ENCODE data around the gene FOXP1.

GRCh38 chr3:71127844-71128243 is 455.7 kb downstream of the FOXP1 start:
- TF ChIP-seq NFYB (CRISPR knock-in tag; IDR thresholded peaks at IDR 0.05) (no peak), MAFK (conservative IDR thresholded peaks at IDR 0.05 in 1 of 2, IDR thresholded peaks at IDR 0.05 in 1 of 2; ENCODE audit: low read length in 2 of 2) (no peak), FOXK1 (CRISPR knock-in tag; IDR thresholded peaks at IDR 0.05; ENCODE audit: borderline replicate concordance, low read depth) (no peak), ATF3 (CRISPR knock-in tag; IDR thresholded peaks at IDR 0.05) (no peak), PRDM15 (CRISPR knock-in tag; IDR thresholded peaks at IDR 0.05) (no peak), RFXANK (CRISPR knock-in tag; IDR thresholded peaks at IDR 0.05) (no peak), CREB1 (IDR thresholded peaks at IDR 0.05) (no peak), CREB1 (CRISPR knock-in tag; IDR thresholded peaks at IDR 0.05) (no peak), RFX5 (IDR thresholded peaks at IDR 0.05; ENCODE audit: low read depth, low read length) (no peak), ZNF121 (CRISPR knock-in tag; IDR thresholded peaks at IDR 0.05) (no peak)
- TF ChIP-seq, protein P1, sequence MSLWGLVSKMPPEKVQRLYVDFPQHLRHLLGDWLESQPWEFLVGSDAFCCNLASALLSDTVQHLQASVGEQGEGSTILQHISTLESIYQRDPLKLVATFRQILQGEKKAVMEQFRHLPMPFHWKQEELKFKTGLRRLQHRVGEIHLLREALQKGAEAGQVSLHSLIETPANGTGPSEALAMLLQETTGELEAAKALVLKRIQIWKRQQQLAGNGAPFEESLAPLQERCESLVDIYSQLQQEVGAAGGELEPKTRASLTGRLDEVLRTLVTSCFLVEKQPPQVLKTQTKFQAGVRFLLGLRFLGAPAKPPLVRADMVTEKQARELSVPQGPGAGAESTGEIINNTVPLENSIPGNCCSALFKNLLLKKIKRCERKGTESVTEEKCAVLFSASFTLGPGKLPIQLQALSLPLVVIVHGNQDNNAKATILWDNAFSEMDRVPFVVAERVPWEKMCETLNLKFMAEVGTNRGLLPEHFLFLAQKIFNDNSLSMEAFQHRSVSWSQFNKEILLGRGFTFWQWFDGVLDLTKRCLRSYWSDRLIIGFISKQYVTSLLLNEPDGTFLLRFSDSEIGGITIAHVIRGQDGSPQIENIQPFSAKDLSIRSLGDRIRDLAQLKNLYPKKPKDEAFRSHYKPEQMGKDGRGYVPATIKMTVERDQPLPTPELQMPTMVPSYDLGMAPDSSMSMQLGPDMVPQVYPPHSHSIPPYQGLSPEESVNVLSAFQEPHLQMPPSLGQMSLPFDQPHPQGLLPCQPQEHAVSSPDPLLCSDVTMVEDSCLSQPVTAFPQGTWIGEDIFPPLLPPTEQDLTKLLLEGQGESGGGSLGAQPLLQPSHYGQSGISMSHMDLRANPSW (CRISPR knock-in tag; IDR thresholded peaks at IDR 0.05; ENCODE audit: borderline replicate concordance): no peak
- TF ChIP-seq, protein P2, sequence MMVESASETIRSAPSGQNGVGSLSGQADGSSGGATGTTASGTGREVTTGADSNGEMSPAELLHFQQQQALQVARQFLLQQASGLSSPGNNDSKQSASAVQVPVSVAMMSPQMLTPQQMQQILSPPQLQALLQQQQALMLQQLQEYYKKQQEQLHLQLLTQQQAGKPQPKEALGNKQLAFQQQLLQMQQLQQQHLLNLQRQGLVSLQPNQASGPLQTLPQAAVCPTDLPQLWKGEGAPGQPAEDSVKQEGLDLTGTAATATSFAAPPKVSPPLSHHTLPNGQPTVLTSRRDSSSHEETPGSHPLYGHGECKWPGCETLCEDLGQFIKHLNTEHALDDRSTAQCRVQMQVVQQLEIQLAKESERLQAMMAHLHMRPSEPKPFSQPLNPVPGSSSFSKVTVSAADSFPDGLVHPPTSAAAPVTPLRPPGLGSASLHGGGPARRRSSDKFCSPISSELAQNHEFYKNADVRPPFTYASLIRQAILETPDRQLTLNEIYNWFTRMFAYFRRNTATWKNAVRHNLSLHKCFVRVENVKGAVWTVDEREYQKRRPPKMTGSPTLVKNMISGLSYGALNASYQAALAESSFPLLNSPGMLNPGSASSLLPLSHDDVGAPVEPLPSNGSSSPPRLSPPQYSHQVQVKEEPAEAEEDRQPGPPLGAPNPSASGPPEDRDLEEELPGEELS (CRISPR knock-in tag; IDR thresholded peaks at IDR 0.05): no peak
